HFFc6 (cell line): Measurements from ENCODE around the gene INPP5D. TPM values are rescaled to one million over a fixed set of nuclear protein-coding genes. Genes with fewer than 3 reads are reported as not detected.
"Not testable (repeated sequence)": the region's sequence is repeated elsewhere in the genome, so short reads cannot be mapped to it uniquely, and the experiment has no call there.

ENCODE experiments used
- DNase-seq: peaks from one replicate; pipeline ENCODE4 v3.0.0-alpha.2; 2018
- H3K27ac Mint-ChIP-seq: 2 replicates; pipeline ENCODE4 v1.8.0; 2020; ENCODE audit warnings: mild to moderate bottlenecking, mixed read lengths
- H3K27me3 Mint-ChIP-seq: 2 replicates; pipeline ENCODE4 v1.8.0; 2021; ENCODE audit warnings: mild to moderate bottlenecking, moderate library complexity, mixed read lengths; ENCODE audit not compliant: insufficient read depth
- H3K36me3 Mint-ChIP-seq: 2 replicates; pipeline ENCODE4 v1.8.0; 2021; ENCODE audit warnings: low read depth, mixed read lengths
- H3K4me1 Mint-ChIP-seq: 2 replicates; pipeline ENCODE4 v1.8.0; 2020; ENCODE audit warnings: low read depth, mixed read lengths
- H3K4me3 Mint-ChIP-seq: 2 replicates; pipeline ENCODE4 v1.8.0; 2020; ENCODE audit warnings: mild to moderate bottlenecking, moderate library complexity, mixed read lengths
- H3K9me3 Mint-ChIP-seq: 2 replicates; pipeline ENCODE4 v1.8.0; 2020; ENCODE audit warnings: mild to moderate bottlenecking, mixed read lengths
- total RNA-seq, 6 experiments: library from RNA; stranded (reverse); fragmentation: NEBNext Ultra II Directional; extraction: Animal tissue kit (Norgen Biotek cat#: 25700); gene quantifications; 2 replicates in 1 of 6; 3 replicates in 5 of 6; pipeline ENCODE4 v1.2.3, GENCODE V29; 2021
- TF ChIP-seq, protein P1 (sequence below): fragments of 200-600 bp; sonication (generic); IDR thresholded peaks from 2 replicates; pipeline ENCODE4 v1.5.0; 2021; ENCODE audit warnings: antibody characterized with exemption, mild to moderate bottlenecking

INPP5D gene
- total RNA-seq, 6 experiments from 2014 or later = 0.19 to 0.66 (median 0.43) TPM; not detected in 1

DNA sequence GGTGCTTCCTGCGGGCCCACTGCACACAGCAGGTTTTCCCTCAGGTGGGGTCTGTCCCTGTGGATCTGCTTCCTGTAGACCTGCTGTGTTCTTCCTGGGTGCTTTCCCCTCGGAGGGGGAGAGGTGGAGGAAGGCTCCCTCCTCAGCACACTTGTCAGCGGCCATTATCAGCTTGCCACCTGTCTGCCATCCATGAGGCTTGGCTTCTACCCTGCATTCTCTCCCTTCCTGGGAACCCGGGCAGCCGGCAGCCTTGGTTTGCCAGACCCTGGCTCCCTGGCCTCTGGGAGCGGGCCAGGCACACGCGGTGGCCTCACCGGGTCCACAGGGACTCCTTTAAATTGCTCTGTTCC lies 58.5 kb downstream of the INPP5D start:
- H3K9me3 Mint-ChIP-seq = no peaks in the 10 kb centered on the region
- no peak overlapping the region for H3K27ac Mint-ChIP-seq
- TF ChIP-seq, protein P1, sequence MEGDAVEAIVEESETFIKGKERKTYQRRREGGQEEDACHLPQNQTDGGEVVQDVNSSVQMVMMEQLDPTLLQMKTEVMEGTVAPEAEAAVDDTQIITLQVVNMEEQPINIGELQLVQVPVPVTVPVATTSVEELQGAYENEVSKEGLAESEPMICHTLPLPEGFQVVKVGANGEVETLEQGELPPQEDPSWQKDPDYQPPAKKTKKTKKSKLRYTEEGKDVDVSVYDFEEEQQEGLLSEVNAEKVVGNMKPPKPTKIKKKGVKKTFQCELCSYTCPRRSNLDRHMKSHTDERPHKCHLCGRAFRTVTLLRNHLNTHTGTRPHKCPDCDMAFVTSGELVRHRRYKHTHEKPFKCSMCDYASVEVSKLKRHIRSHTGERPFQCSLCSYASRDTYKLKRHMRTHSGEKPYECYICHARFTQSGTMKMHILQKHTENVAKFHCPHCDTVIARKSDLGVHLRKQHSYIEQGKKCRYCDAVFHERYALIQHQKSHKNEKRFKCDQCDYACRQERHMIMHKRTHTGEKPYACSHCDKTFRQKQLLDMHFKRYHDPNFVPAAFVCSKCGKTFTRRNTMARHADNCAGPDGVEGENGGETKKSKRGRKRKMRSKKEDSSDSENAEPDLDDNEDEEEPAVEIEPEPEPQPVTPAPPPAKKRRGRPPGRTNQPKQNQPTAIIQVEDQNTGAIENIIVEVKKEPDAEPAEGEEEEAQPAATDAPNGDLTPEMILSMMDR = no peak
- no peaks in the 10 kb centered on the region for H3K36me3 Mint-ChIP-seq
- H3K4me1 Mint-ChIP-seq = no peaks in the 10 kb centered on the region
- no peak overlapping the region for H3K4me3 Mint-ChIP-seq
- DNase-seq = no peak
- peaks cover 41% of the 10 kb centered on the region for H3K27me3 Mint-ChIP-seq

DNA sequence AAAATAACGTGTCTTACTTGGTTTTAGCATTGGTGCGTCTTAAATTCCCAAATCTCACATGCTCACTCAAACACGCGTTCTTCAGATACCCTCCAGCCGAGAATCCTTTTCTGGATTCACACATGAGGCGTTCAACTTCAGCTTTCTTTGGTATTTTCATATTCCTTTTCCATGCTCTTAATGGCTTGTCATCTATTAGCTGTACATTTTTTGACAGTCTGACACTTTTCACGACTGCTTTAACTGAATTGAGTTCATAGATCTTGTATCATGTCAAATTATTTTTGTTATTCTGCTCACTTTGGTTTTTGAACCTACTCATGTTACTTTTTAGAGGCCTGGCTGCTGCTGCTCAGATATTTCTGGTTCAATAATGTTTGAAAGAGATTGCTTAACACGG lies 59.0 kb downstream of the INPP5D start:
- Mint-ChIP-seq H3K4me3 (no peak overlapping the region), H3K36me3 (no peaks in the 10 kb centered on the region), H3K27me3 (peaks cover 39% of the 10 kb centered on the region), H3K27ac (no peak overlapping the region), H3K4me1 (no peaks in the 10 kb centered on the region), H3K9me3 (no peaks in the 10 kb centered on the region)
- no peak for DNase-seq
- TF ChIP-seq, protein P1 = no peak

DNA sequence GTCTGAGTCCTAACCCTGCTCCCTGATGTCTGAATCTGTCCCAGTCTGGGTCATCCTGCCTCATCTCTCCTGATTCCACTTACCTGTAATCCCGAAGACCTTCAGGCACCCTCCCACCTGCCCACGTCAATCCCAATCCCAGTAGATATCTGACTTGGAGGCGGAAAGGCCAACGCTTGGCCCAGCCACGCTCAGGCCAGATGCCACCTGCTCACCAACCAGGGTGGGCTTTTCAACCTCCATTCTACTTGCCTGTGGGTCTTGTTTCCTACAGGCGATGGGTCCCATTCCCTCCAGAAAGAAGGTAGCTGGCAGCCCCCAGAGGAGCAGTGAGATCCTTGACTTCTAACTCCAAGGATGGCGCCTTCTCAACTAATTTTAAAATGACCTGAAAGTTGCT lies 59.7 kb downstream of the INPP5D start:
- H3K4me3 Mint-ChIP-seq = no peak overlapping the region
- no peaks in the 10 kb centered on the region for H3K4me1 Mint-ChIP-seq
- H3K36me3 Mint-ChIP-seq = no peaks in the 10 kb centered on the region

DNA sequence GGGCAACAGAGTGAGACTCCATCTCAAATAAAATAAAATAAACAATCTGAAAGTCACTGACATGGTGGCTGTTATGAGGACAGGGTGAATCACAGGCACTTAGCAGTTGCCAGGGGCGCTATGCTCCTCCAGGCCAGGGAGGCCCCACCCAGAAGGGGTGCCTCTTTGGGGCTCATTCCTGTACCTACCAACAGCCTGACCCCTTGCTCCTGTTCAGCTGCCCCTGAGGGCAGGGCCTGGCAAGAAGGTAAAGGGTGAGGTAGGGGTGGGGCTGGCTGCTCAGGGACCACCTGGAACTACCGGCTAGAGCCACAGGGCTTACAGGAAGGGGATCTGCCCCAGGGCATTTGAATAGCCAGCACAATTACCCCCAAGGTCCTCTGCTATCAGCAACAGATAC lies 60.3 kb downstream of the INPP5D start:
- H3K4me3 Mint-ChIP-seq = no peak overlapping the region
- H3K27me3 Mint-ChIP-seq = peaks cover 32% of the 10 kb centered on the region
- no peaks in the 10 kb centered on the region for H3K9me3 Mint-ChIP-seq
- H3K4me1 Mint-ChIP-seq = no peaks in the 10 kb centered on the region
- TF ChIP-seq, protein P1 = no peak
- no peak for DNase-seq
- H3K27ac Mint-ChIP-seq = no peak overlapping the region
- no peaks in the 10 kb centered on the region for H3K36me3 Mint-ChIP-seq

More for the DNA sequence above, 59.7 kb downstream of the INPP5D start:
- TF ChIP-seq, protein P1 = no peak
- DNase-seq = no peak
- Mint-ChIP-seq H3K27ac (no peak overlapping the region), H3K9me3 (no peaks in the 10 kb centered on the region), H3K27me3 (peaks cover 35% of the 10 kb centered on the region)

DNA sequence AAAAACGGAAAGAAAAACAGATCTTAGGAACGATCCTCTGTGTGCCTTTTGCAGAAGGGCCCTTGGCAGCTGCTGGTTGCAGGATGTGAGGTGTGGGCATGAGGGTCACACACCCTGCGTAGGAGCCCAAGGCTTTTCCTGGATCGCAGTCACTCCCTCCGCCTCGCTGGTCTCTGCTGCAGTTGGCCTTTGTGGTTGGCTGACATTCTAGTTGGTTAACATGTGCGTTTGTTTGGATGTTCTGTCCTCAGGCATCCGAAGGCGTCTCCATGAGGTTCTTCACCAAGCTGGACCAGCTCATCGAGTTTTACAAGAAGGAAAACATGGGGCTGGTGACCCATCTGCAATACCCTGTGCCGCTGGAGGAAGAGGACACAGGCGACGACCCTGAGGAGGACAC lies 61.7 kb downstream of the INPP5D start:
- H3K4me1 Mint-ChIP-seq = no peaks in the 10 kb centered on the region
- H3K27me3 Mint-ChIP-seq = peaks cover 25% of the 10 kb centered on the region
- H3K4me3 Mint-ChIP-seq = no peak overlapping the region
- no peak overlapping the region for H3K27ac Mint-ChIP-seq
- TF ChIP-seq, protein P1 = no peak
- no peak for DNase-seq
- no peaks in the 10 kb centered on the region for H3K9me3 Mint-ChIP-seq
- H3K36me3 Mint-ChIP-seq = no peaks in the 10 kb centered on the region

DNA sequence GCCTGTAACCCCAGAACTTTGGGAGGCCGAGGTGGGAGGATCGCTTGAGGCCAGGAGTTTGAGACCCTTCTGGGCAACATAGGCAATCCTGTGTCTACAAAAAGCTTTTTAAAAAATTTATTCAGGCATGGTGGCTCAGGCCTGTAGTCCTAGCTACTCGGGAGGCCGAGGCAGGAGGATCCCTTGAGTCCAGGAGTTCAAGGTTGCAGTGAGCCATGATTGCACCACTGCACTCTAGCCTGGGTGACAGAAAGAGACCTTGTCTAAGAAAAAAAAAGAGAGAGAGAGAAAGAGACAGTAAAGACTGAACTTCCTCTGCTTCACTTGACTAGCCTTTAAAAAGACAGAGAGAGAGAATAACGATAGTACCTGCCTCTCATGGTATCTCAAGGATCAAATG lies 62.4 kb downstream of the INPP5D start:
- no peak for DNase-seq
- Mint-ChIP-seq H3K4me3 (no peak overlapping the region), H3K9me3 (no peaks in the 10 kb centered on the region), H3K36me3 (no peaks in the 10 kb centered on the region), H3K4me1 (no peaks in the 10 kb centered on the region), H3K27me3 (peaks cover 30% of the 10 kb centered on the region), H3K27ac (no peak overlapping the region)
- TF ChIP-seq, protein P1 = no peak

DNA sequence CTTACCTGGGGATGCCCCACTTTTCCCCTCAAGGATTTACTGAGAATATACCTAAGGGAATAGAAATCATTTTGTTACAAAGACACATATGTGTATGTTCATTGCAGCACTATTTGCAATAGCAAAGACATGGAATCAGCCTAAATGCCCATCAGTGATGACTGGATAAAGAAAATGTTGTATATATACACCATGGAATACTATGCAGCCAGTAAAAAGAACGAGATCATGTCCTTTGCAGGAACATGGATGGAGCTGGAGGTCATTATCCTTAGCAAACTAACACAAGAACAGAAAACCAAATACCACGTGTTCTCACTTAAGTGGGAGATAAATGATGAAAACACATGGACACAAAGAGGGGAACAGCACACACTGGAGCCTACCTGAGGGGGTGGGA lies 63.4 kb downstream of the INPP5D start:
- peaks cover 28% of the 10 kb centered on the region for H3K27me3 Mint-ChIP-seq
- not testable (repeated sequence) for H3K36me3 Mint-ChIP-seq, H3K9me3 Mint-ChIP-seq, H3K4me1 Mint-ChIP-seq, H3K27ac Mint-ChIP-seq, DNase-seq, H3K4me3 Mint-ChIP-seq
